Measurements from ENCODE around the gene MED13. TPM values are rescaled to one million over a fixed set of nuclear protein-coding genes. Genes with fewer than 3 reads are reported as not detected.

Gene MED13
- total RNA-seq, 1 donor from 2014 or later: 56.6 TPM

DNA sequence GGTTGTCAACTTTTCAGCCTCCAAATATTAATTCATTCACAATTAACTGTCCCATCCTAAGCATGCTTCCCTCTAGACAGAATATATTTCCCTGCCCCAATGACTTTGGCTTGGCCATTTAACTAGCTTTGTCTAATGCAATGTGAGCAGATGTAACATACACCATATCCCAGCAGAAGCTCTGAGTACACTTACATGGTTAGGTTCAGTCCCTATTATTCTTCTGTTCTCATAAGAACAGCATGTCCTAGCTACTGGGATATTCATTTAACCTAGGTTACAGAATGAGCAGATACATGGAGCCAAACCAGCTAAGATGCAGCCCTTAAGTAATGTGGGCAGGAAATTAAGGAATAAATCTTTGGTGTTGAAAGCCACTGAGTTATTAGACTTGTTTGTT, 31.8 kb downstream of the MED13 start:
- H3K36me3 Mint-ChIP-seq: peaks cover 32% of the 10 kb centered on the region
- TF ChIP-seq, protein P1, sequence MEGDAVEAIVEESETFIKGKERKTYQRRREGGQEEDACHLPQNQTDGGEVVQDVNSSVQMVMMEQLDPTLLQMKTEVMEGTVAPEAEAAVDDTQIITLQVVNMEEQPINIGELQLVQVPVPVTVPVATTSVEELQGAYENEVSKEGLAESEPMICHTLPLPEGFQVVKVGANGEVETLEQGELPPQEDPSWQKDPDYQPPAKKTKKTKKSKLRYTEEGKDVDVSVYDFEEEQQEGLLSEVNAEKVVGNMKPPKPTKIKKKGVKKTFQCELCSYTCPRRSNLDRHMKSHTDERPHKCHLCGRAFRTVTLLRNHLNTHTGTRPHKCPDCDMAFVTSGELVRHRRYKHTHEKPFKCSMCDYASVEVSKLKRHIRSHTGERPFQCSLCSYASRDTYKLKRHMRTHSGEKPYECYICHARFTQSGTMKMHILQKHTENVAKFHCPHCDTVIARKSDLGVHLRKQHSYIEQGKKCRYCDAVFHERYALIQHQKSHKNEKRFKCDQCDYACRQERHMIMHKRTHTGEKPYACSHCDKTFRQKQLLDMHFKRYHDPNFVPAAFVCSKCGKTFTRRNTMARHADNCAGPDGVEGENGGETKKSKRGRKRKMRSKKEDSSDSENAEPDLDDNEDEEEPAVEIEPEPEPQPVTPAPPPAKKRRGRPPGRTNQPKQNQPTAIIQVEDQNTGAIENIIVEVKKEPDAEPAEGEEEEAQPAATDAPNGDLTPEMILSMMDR (conservative IDR thresholded peaks at IDR 0.05): no peak
- H3K9me3 Mint-ChIP-seq: no peaks in the 10 kb centered on the region

DNA sequence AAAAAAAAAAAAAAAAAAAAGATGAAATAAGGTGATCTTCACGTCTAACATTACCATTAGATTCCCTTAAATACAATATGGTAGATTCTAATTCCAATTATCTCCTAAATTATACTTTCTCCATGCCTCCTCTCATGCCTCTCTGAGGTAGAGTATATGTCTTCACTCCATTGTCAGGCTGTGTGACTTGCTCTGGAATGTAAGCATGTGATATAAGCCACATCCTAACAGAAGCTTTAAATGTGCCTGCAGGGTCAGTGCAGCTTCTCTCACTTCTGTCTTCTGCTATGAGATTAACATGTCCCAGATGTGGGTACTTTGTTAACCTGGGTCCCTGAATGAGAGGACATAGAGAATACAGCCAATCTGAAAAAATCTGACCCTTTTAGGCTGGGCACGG, 32.6 kb downstream of the MED13 start:
- TF ChIP-seq, protein P1 (conservative IDR thresholded peaks at IDR 0.05): no peak
- H3K9me3 Mint-ChIP-seq: no peaks in the 10 kb centered on the region
- no peaks in the 10 kb centered on the region for H3K27me3 Mint-ChIP-seq
- no peaks in the 10 kb centered on the region for H3K4me1 Mint-ChIP-seq (ENCODE audit: unreplicated experiment)
- DNase-seq (ENCODE audit: extremely low spot score, unreplicated experiment): no peak
- peaks cover 41% of the 10 kb centered on the region for H3K36me3 Mint-ChIP-seq
- H3K4me3 Mint-ChIP-seq: no peak overlapping the region
- H3K27ac Mint-ChIP-seq: no peak overlapping the region

More for the DNA sequence above, 31.8 kb downstream of the MED13 start:
- no peaks in the 10 kb centered on the region for H3K27me3 Mint-ChIP-seq
- DNase-seq (ENCODE audit: extremely low spot score, unreplicated experiment): no peak
- H3K4me3 Mint-ChIP-seq: no peak overlapping the region
- no peaks in the 10 kb centered on the region for H3K4me1 Mint-ChIP-seq (ENCODE audit: unreplicated experiment)
- H3K27ac Mint-ChIP-seq: no peak overlapping the region

- DNase-seq (ENCODE audit: extremely low spot score, unreplicated experiment): no peak
- TF ChIP-seq, protein P1 (conservative IDR thresholded peaks at IDR 0.05): no peak
- no peaks in the 10 kb centered on the region for H3K4me1 Mint-ChIP-seq (ENCODE audit: unreplicated experiment)
- H3K4me3 Mint-ChIP-seq: no peak overlapping the region
- H3K27ac Mint-ChIP-seq: no peak overlapping the region
- no peaks in the 10 kb centered on the region for H3K9me3 Mint-ChIP-seq
- peaks cover 58% of the 10 kb centered on the region for H3K36me3 Mint-ChIP-seq
- no peaks in the 10 kb centered on the region for H3K27me3 Mint-ChIP-seq
Measured at GRCh38 chr17:62030264-62030663, 34.8 kb downstream of the MED13 start.

- DNase-seq (ENCODE audit: extremely low spot score, unreplicated experiment): no peak
- H3K9me3 Mint-ChIP-seq: no peaks in the 10 kb centered on the region
- H3K4me3 Mint-ChIP-seq: no peak overlapping the region
- H3K4me1 Mint-ChIP-seq (ENCODE audit: unreplicated experiment): no peaks in the 10 kb centered on the region
- TF ChIP-seq, protein P1 (conservative IDR thresholded peaks at IDR 0.05): no peak
- no peak overlapping the region for H3K27ac Mint-ChIP-seq
- no peaks in the 10 kb centered on the region for H3K27me3 Mint-ChIP-seq
- peaks cover 54% of the 10 kb centered on the region for H3K36me3 Mint-ChIP-seq
Measured at GRCh38 chr17:62024866-62025265, 40.2 kb downstream of the MED13 start.

GRCh38 chr17:62017912-62018311, 47.2 kb downstream of the MED13 start:
- Mint-ChIP-seq H3K27ac (no peak overlapping the region), H3K36me3 (peaks cover 37% of the 10 kb centered on the region), H3K4me1 (ENCODE audit: unreplicated experiment) (no peaks in the 10 kb centered on the region), H3K9me3 (no peaks in the 10 kb centered on the region), H3K4me3 (no peak overlapping the region), H3K27me3 (no peaks in the 10 kb centered on the region)
- TF ChIP-seq, protein P1 (conservative IDR thresholded peaks at IDR 0.05): no peak
- DNase-seq (ENCODE audit: extremely low spot score, unreplicated experiment): no peak

DNA sequence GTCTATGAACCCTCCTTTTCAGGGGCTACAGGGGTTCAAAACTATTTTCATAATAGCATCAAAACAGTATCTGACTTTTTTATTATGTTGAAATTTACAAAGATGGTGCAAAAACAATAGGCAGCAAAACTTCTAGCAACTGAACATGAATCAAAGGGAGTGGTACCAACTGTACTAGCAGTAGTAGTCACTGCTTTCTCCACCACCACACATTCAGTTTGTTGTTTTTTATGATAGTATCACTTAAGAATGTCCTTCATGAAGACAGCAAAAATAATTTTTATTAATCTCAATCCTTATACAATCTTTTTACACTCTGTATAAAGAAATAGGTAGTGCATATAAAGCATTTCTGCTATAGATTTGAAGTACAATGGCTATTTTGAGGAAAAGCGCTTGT, 47.6 kb downstream of the MED13 start:
- Mint-ChIP-seq H3K27ac (no peak overlapping the region), H3K9me3 (no peaks in the 10 kb centered on the region), H3K36me3 (peaks cover 33% of the 10 kb centered on the region), H3K4me1 (ENCODE audit: unreplicated experiment) (no peaks in the 10 kb centered on the region), H3K4me3 (no peak overlapping the region), H3K27me3 (no peaks in the 10 kb centered on the region)
- TF ChIP-seq, protein P1 (conservative IDR thresholded peaks at IDR 0.05): no peak
- DNase-seq (ENCODE audit: extremely low spot score, unreplicated experiment): no peak
